ENCODE results near the gene PTPRO. TPM values are rescaled to one million over a fixed set of nuclear protein-coding genes. Genes with fewer than 3 reads are reported as not detected.

Gene PTPRO
- total RNA-seq, 6 experiments from 2014 or later = 0.43 to 2.7 (median 1.1) TPM

DNA sequence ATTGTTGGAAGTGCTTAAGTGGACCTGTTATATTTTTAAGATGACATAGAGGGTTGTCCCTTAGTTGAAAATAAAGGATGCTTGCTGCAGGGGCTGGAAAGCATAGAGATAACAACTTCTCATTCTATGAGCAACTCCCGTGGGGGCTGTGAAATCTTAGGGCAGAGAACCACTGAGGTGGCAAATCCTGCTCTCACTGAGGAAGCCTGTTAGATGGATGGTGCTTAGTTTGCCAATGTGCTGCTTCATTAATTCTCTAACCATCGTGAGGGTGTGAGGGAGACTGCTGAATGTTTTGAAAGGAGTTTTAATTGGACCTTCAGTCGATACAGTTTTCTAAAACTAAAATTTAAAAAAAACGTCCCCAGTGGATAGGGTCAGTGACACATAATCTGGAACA lies 46.5 kb downstream of the PTPRO start:
- no peaks in the 10 kb centered on the region for H3K4me1 ChIP-seq
- H3K27me3 ChIP-seq = peaks cover 0 to 3% of the 10 kb centered on the region in 2 donors
- H3K27ac ChIP-seq = no peak overlapping the region
- TF ChIP-seq, protein P1, sequence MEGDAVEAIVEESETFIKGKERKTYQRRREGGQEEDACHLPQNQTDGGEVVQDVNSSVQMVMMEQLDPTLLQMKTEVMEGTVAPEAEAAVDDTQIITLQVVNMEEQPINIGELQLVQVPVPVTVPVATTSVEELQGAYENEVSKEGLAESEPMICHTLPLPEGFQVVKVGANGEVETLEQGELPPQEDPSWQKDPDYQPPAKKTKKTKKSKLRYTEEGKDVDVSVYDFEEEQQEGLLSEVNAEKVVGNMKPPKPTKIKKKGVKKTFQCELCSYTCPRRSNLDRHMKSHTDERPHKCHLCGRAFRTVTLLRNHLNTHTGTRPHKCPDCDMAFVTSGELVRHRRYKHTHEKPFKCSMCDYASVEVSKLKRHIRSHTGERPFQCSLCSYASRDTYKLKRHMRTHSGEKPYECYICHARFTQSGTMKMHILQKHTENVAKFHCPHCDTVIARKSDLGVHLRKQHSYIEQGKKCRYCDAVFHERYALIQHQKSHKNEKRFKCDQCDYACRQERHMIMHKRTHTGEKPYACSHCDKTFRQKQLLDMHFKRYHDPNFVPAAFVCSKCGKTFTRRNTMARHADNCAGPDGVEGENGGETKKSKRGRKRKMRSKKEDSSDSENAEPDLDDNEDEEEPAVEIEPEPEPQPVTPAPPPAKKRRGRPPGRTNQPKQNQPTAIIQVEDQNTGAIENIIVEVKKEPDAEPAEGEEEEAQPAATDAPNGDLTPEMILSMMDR (IDR thresholded peaks at IDR 0.05) = no peak
- TF ChIP-seq POLR2A (IDR thresholded peaks at IDR 0.05) = no peak
- H3K4me3 ChIP-seq = no peak overlapping the region
- WGBS (ENCODE audit: insufficient coverage, low coverage, low lambda C conversion rate, missing lambda C conversion rate) = 35% methylated on average over 4 of the region's 4 CpGs
- intact Hi-C loops (cut with DNase I) = no loop called here
- H3K9me3 ChIP-seq = no peaks in the 10 kb centered on the region
- ATAC-seq = no peak
- DNase-seq = no peak
- no peaks in the 10 kb centered on the region for H3K36me3 ChIP-seq

DNA sequence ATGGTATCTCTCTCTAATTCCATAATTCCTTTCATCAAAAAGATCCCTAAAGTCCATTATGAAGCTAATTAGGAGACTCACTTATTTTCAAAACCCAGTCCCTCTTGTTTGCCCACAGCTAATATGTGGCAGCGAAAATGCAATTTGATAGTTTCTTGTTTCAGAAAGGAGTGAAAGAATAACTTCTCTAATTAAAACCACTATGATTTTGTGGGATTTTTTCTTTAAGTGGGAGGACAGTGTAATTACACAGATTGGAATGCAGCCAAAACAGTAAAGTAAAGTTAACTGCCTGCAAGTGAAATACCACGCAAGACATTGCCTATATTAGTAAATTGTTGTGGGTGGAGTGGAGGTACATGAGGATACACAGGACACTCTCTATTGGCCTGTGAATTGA lies 50.0 kb downstream of the PTPRO start:
- ATAC-seq = no peak
- Histone ChIP-seq H3K27ac (no peak overlapping the region), H3K27me3 (no peaks in the 10 kb centered on the region), H3K9me3 (peaks cover 0 to 5% (median 0%) of the 10 kb centered on the region in 4 donors), H3K4me3 (no peak overlapping the region), H3K36me3 (no peaks in the 10 kb centered on the region), H3K4me1 (no peaks in the 10 kb centered on the region)
- WGBS (ENCODE audit: insufficient coverage, low coverage, low lambda C conversion rate, missing lambda C conversion rate) = 76% methylated on average over 2 of the region's 2 CpGs
- TF ChIP-seq, protein P1 (IDR thresholded peaks at IDR 0.05) = no peak
- TF ChIP-seq POLR2A (IDR thresholded peaks at IDR 0.05) = no peak
- intact Hi-C loops (cut with DNase I) = no loop called here
- no peak for DNase-seq

DNA sequence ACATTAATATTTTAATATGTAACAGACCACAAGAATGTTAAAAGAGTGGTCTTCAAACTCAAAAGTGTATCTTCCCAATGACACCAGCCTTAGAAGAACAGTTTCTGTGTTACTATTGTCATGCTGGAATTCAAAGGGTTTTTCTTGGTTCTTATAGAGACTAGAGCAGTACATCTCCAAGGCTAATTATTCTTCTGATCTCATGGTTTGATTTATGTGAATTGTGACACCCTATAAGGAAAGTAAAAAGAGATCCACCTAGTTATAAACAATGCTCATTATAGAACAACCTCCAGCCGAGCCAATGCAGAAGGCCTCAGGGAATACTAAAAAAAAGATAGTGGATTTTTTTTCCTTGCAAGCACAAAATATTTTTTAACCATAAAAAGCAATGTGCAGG lies 65.5 kb downstream of the PTPRO start:
- intact Hi-C loops (cut with DNase I) = no loop called here
- TF ChIP-seq, protein P1 (IDR thresholded peaks at IDR 0.05) = no peak
- TF ChIP-seq POLR2A (IDR thresholded peaks at IDR 0.05) = no peak
- H3K9me3 ChIP-seq = no peaks in the 10 kb centered on the region
- no peak for ATAC-seq
- no peaks in the 10 kb centered on the region for H3K27me3 ChIP-seq
- no peak for DNase-seq
- no peak overlapping the region for H3K4me3 ChIP-seq
- WGBS (ENCODE audit: insufficient coverage, low coverage, low lambda C conversion rate, missing lambda C conversion rate) = 13% methylated on average over 1 of the region's 1 CpG
- H3K27ac ChIP-seq = no peak overlapping the region
- no peaks in the 10 kb centered on the region for H3K4me1 ChIP-seq
- no peaks in the 10 kb centered on the region for H3K36me3 ChIP-seq

DNA sequence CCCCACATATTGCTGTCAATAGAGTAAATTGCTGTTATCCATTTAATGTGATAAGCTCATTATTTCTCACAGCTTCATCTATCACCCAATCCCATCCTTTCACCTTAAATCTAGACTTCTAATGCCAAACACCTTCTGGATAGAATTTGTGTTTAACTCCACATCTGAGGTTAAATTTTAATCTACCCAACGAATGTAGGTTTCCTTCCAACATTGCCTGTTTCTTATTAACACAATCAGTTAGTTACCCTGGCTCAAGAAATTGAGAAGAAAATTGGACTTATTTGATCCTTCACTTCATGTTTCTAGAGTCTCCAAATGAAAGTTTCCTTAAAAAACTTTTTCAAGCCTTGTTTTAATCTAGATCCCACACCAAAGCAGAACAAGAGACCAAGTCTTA lies 67.3 kb downstream of the PTPRO start:
- WGBS (ENCODE audit: insufficient coverage, low coverage, low lambda C conversion rate, missing lambda C conversion rate) = 25% methylated on average over 1 of the region's 1 CpG
- H3K36me3 ChIP-seq = no peaks in the 10 kb centered on the region
- intact Hi-C loops (cut with DNase I) = no loop called here
- H3K4me1 ChIP-seq = no peaks in the 10 kb centered on the region
- no peaks in the 10 kb centered on the region for H3K9me3 ChIP-seq
- DNase-seq (no peak), ATAC-seq (no peak)
- no peak overlapping the region for H3K27ac ChIP-seq
- no peak overlapping the region for H3K4me3 ChIP-seq
- no peak for TF ChIP-seq POLR2A (IDR thresholded peaks at IDR 0.05)
- TF ChIP-seq, protein P1 (IDR thresholded peaks at IDR 0.05) = no peak
- H3K27me3 ChIP-seq = no peaks in the 10 kb centered on the region

DNA sequence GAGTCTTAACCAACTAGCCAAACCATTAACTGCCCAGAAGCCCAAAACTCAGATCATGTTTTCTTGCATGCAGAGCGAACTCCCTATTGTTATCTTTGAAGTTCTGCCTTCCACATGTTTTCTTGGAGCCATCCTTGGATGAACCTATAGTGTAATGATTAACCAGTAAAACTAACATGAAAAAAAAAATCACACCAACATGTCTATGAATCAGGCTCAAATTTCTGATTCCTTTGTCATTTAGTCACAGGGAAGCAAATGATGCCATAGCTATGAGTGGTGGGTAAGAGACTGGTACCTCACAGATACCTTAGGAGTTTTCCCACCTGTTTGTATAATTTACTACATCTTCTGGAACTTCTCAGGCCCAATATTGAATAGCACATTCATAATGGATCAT lies 70.7 kb downstream of the PTPRO start:
- no peaks in the 10 kb centered on the region for H3K9me3 ChIP-seq
- intact Hi-C loops (cut with DNase I) = no loop called here
- TF ChIP-seq, protein P1 (IDR thresholded peaks at IDR 0.05) = no peak
- TF ChIP-seq POLR2A (IDR thresholded peaks at IDR 0.05) = no peak
- no peak overlapping the region for H3K27ac ChIP-seq
- H3K27me3 ChIP-seq = no peaks in the 10 kb centered on the region
- no peak for ATAC-seq
- H3K36me3 ChIP-seq = no peaks in the 10 kb centered on the region
- WGBS (ENCODE audit: insufficient coverage, low coverage, low lambda C conversion rate, missing lambda C conversion rate) = 63% methylated on average over 1 of the region's 1 CpG
- no peak overlapping the region for H3K4me3 ChIP-seq
- no peak for DNase-seq
- no peaks in the 10 kb centered on the region for H3K4me1 ChIP-seq
